Measurements from ENCODE around the gene PPP1R36.
"Not testable (repeated sequence)": the region's sequence is repeated elsewhere in the genome, so short reads cannot be mapped to it uniquely, and the experiment has no call there.

PPP1R36 gene

GRCh38 chr14:64617872-64618408, 68.2 kb downstream of the PPP1R36 start:
- not testable (repeated sequence) for DNase-seq

GRCh38 chr14:64620910-64621309, 71.1 kb downstream of the PPP1R36 start:
- no peak for DNase-seq

- no peak for DNase-seq
Observed at GRCh38 chr14:64623554-64624165, 73.9 kb downstream of the PPP1R36 start.

- DNase-seq = no peak
Observed at GRCh38 chr14:64625386-64626232, 75.8 kb downstream of the PPP1R36 start.

- no peak for DNase-seq
Observed at GRCh38 chr14:64628940-64629408, 79.2 kb downstream of the PPP1R36 start.

- DNase-seq = no peak
Observed at GRCh38 chr14:64630778-64631177, 81.0 kb downstream of the PPP1R36 start.

GRCh38 chr14:64631222-64631621, 81.5 kb downstream of the PPP1R36 start:
- not testable (repeated sequence) for DNase-seq

GRCh38 chr14:64632056-64632455, 82.3 kb downstream of the PPP1R36 start:
- no peak for DNase-seq

- no peak for DNase-seq
Observed at GRCh38 chr14:64634558-64634957, 84.8 kb downstream of the PPP1R36 start.

GRCh38 chr14:64636208-64636979, 86.6 kb downstream of the PPP1R36 start:
- no peak for DNase-seq

- no peak for DNase-seq
Observed at GRCh38 chr14:64636980-64637429, 87.2 kb downstream of the PPP1R36 start.

- no peak for DNase-seq
Observed at GRCh38 chr14:64637735-64638473, 88.1 kb downstream of the PPP1R36 start.

GRCh38 chr14:64638625-64639024, 88.9 kb downstream of the PPP1R36 start:
- no peak for DNase-seq
